Osteoblast (primary cell): ENCODE data around the gene UBASH3A. TPM values are rescaled to one million over a fixed set of nuclear protein-coding genes. Genes with fewer than 3 reads are reported as not detected.

Experiments
- DNase-seq: peaks from one replicate; pipeline ENCODE4 v3.0.0; 2011; ENCODE audit warnings: low spot score, mixed read lengths; ENCODE audit not compliant: insufficient read length; ENCODE audit errors: missing footprints
- H2AFZ ChIP-seq: 2 replicates; pipeline ENCODE4 v1.6.0; 2011; ENCODE audit warnings: mild to moderate bottlenecking, low read length
- H3K27ac ChIP-seq: 2 replicates; pipeline ENCODE4 v1.5.1; 2011; ENCODE audit warnings: mild to moderate bottlenecking, low read depth, low read length, moderate library complexity
- H3K27me3 ChIP-seq: 2 replicates; pipeline ENCODE4 v1.6.0; 2012; ENCODE audit warnings: mild to moderate bottlenecking, control low read depth, inconsistent platforms, low read length, moderate library complexity; ENCODE audit not compliant: insufficient read depth
- H3K36me3 ChIP-seq: 2 replicates; pipeline ENCODE4 v1.5.1; 2011; ENCODE audit warnings: mild to moderate bottlenecking, low read length, control low read depth, moderate library complexity; ENCODE audit not compliant: insufficient read depth
- H3K4me1 ChIP-seq: 2 replicates; pipeline ENCODE4 v1.5.1; 2011; ENCODE audit warnings: mild to moderate bottlenecking, low read length, control low read depth, moderate library complexity; ENCODE audit not compliant: insufficient read depth
- H3K4me2 ChIP-seq: 2 replicates; pipeline ENCODE4 v1.6.0; 2011; ENCODE audit warnings: mild to moderate bottlenecking, low read length; ENCODE audit not compliant: insufficient read depth
- H3K4me3 ChIP-seq: fragments of 200-600 bp; sonication (generic); 3 replicates; pipeline ENCODE4 v1.5.1; 2012; ENCODE audit warnings: mild to moderate bottlenecking, low read length, inconsistent platforms; ENCODE audit not compliant: insufficient read depth
- H3K79me2 ChIP-seq: 2 replicates; pipeline ENCODE4 v1.6.0; 2012; ENCODE audit warnings: mild to moderate bottlenecking, low read length, control low read depth, inconsistent platforms; ENCODE audit not compliant: insufficient read depth
- H3K9me3 ChIP-seq: 2 replicates; pipeline ENCODE4 v1.5.1; 2011; ENCODE audit warnings: low read depth, low read length, control low read depth
- H4K20me1 ChIP-seq: 2 replicates; pipeline ENCODE4 v1.6.0; 2012; ENCODE audit warnings: mild to moderate bottlenecking, low read length, control low read depth; ENCODE audit not compliant: insufficient read depth
- total RNA-seq: library from RNA; depleted of rRNA; stranded (reverse); fragments of >200 nt; gene quantifications from 2 replicates; pipeline ENCODE4 v1.2.3, GENCODE V29; 2012
- TF ChIP-seq, protein P1 (sequence below): IDR thresholded peaks from 2 replicates; pipeline ENCODE4 v1.5.1; 2011; ENCODE audit warnings: mild to moderate bottlenecking, low read depth, low read length, moderate library complexity; ENCODE audit errors: extremely low read depth

The UBASH3A gene
- total RNA-seq, 1 donor: not detected

DNA sequence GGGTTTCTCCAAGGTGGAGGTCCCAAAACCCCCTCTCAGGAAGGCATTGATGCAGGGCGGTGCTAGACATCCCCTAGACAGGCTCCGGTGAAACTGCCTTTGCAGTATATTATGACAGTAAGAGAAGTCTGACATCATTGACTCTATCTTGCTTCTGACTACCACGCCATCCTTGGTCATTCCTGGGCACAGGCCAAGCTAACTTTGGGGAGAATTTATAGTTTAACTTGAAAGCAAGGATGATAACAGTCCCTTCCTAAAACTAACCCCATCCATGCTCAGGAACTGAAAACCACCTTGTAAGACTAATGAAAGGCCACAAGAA lies 62.1 kb downstream of the UBASH3A start:
- no peak overlapping the region for H3K4me2 ChIP-seq
- H3K36me3 ChIP-seq: no peaks in the 10 kb centered on the region
- H3K4me3 ChIP-seq: no peak overlapping the region
- TF ChIP-seq, protein P1, sequence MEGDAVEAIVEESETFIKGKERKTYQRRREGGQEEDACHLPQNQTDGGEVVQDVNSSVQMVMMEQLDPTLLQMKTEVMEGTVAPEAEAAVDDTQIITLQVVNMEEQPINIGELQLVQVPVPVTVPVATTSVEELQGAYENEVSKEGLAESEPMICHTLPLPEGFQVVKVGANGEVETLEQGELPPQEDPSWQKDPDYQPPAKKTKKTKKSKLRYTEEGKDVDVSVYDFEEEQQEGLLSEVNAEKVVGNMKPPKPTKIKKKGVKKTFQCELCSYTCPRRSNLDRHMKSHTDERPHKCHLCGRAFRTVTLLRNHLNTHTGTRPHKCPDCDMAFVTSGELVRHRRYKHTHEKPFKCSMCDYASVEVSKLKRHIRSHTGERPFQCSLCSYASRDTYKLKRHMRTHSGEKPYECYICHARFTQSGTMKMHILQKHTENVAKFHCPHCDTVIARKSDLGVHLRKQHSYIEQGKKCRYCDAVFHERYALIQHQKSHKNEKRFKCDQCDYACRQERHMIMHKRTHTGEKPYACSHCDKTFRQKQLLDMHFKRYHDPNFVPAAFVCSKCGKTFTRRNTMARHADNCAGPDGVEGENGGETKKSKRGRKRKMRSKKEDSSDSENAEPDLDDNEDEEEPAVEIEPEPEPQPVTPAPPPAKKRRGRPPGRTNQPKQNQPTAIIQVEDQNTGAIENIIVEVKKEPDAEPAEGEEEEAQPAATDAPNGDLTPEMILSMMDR: no peak
- no peaks in the 10 kb centered on the region for H3K4me1 ChIP-seq
- H3K27ac ChIP-seq: no peak overlapping the region
- H4K20me1 ChIP-seq: no peaks in the 10 kb centered on the region
- H3K27me3 ChIP-seq: peaks cover 7% of the 10 kb centered on the region
- H3K9me3 ChIP-seq: no peaks in the 10 kb centered on the region
- no peak overlapping the region for H2AFZ ChIP-seq
- no peaks in the 10 kb centered on the region for H3K79me2 ChIP-seq
- DNase-seq: no peak

DNA sequence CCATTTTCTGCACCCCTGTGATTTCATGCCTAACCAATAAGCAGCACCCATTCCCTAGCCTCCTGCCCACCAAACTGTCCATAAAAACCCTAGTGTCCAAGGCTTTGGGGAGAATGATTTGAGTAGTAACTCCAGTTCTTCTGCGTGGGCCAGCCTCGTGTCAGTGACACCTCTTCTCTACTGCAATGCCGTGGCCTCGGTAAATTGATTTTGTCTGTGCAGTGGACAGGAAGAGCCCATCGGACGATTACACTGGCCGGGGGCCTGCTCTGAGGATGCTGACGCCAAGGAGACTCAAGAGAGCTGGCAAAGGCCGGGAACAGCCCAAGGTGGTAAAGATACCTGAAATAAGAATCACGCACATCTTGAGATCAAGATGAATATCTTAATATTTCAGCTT lies 63.0 kb downstream of the UBASH3A start:
- peaks cover 7% of the 10 kb centered on the region for H3K27me3 ChIP-seq
- TF ChIP-seq, protein P1: no peak
- H3K4me2 ChIP-seq: peak overlapping the region; percentile 30
- H3K79me2 ChIP-seq: no peaks in the 10 kb centered on the region
- H2AFZ ChIP-seq: no peak overlapping the region
- DNase-seq: no peak
- H3K36me3 ChIP-seq: no peaks in the 10 kb centered on the region
- no peaks in the 10 kb centered on the region for H4K20me1 ChIP-seq
- H3K9me3 ChIP-seq: no peaks in the 10 kb centered on the region
- no peak overlapping the region for H3K4me3 ChIP-seq
- H3K4me1 ChIP-seq: no peaks in the 10 kb centered on the region
- no peak overlapping the region for H3K27ac ChIP-seq

DNA sequence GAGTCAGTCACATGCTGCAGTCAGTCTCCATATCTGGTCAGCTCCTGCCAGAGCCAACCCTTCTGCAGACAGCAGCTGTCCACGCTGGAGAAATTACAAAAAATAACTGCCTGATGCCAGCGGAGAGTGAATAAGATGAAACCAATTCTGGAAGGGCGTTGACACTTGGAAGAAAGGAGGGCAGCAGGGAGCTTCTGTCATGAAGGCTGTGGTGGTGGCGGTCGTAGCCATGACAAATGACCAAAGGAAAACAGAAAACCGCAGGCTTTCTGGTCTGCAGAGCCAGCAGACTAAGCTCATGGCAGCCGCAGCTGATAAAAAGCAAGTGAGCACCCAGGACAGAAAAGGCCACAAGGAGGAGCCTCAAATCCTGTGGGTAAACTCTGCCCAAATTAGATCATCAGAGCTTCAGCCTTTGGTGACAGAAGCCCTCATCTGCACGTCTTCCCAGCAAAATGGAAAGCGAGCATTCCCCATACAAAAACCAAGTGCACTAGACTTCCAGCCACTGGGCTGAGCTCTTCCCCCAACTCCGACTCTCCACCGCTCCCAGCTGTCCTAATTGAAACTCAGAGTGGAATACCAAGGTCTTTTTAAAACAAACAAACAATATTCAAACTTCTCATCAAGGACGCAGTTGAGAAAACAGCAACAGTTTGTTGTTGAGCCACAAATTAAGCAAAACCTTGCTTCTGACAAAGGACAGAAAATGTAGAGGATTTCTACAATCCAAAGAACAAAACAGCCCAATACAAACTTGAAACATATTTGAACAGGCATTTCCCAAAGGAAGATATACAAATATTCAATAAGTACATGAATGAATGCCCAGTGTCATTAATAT lies 63.7 kb downstream of the UBASH3A start:
- Histone ChIP-seq H3K4me1 (no peaks in the 10 kb centered on the region), H3K4me2 (peak overlapping the region; percentile 30), H3K79me2 (no peaks in the 10 kb centered on the region), H3K4me3 (no peak overlapping the region), H3K27ac (no peak overlapping the region), H3K9me3 (no peaks in the 10 kb centered on the region), H2AFZ (no peak overlapping the region), H3K27me3 (peaks cover 7% of the 10 kb centered on the region), H3K36me3 (no peaks in the 10 kb centered on the region), H4K20me1 (no peaks in the 10 kb centered on the region)
- DNase-seq: no peak
- TF ChIP-seq, protein P1: peak; percentile 26

DNA sequence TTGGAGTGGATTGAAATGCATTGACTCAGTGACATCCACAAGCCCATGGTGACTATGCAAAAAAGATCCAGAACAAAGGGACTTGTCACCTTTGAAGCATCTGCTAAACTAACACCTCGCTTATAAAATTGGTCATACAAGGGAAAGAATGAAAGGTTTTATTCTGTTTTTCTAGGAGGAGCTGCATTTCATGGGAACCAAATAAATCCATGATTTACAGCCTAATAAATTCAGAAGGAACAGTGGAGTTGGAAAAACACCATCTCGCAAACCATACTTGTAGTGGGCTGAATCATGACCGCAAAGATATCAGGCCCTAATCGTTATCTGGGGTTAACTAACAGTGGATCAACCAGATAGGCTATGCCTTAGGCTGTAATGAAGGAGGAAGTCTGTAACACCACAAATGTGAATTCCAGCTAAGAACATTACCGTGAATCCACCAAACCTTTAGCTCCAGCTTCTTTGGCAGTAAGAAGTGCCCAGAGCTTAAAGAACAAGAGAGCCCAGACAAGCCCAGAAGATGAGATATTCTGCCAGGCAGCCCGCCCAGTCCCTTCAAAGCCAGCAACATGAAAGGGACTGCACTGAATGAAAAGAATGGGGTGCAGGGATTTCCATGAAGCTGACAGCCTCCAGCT lies 64.9 kb downstream of the UBASH3A start:
- no peak overlapping the region for H3K4me2 ChIP-seq
- no peaks in the 10 kb centered on the region for H3K4me1 ChIP-seq
- no peak for DNase-seq
- no peaks in the 10 kb centered on the region for H3K9me3 ChIP-seq
- H3K79me2 ChIP-seq: no peaks in the 10 kb centered on the region
- no peak overlapping the region for H2AFZ ChIP-seq
- TF ChIP-seq, protein P1: no peak
- peaks cover 7% of the 10 kb centered on the region for H3K27me3 ChIP-seq
- no peak overlapping the region for H3K27ac ChIP-seq
- H3K36me3 ChIP-seq: no peaks in the 10 kb centered on the region
- no peaks in the 10 kb centered on the region for H4K20me1 ChIP-seq
- no peak overlapping the region for H3K4me3 ChIP-seq
